Karpas-422 (cell line): ENCODE measurements around the gene SHC3. TPM values are rescaled to one million over a fixed set of nuclear protein-coding genes. Genes with fewer than 3 reads are reported as not detected.

Experiments
- DNase-seq: peaks from one replicate; pipeline ENCODE4 v3.0.0-alpha.2; 2015
- H2AFZ ChIP-seq: fragments of 200-600 bp; sonication (generic); 2 replicates; pipeline ENCODE4 v1.6.1; 2014; ENCODE audit warnings: antibody characterized with exemption, low read length, mixed read lengths
- H3K27ac ChIP-seq: fragments of 200-600 bp; sonication (generic); 2 replicates; pipeline ENCODE4 v1.5.1; 2014; ENCODE audit warnings: mild to moderate bottlenecking, low read length, moderate library complexity
- H3K27me3 ChIP-seq: fragments of 200-600 bp; sonication (generic); 2 replicates; pipeline ENCODE4 v1.6.1; 2014; ENCODE audit warnings: low read length, mixed read lengths
- H3K36me3 ChIP-seq: fragments of 200-600 bp; sonication (generic); 2 replicates; pipeline ENCODE4 v1.6.1; 2014; ENCODE audit warnings: low read length, mixed read lengths; ENCODE audit not compliant: insufficient read depth
- H3K4me1 ChIP-seq: fragments of 200-600 bp; sonication (generic); 2 replicates; pipeline ENCODE4 v1.6.1; 2014; ENCODE audit warnings: mild to moderate bottlenecking, low read length, mixed read lengths
- H3K4me2 ChIP-seq: fragments of 200-600 bp; sonication (generic); 2 replicates; pipeline ENCODE4 v1.6.1; 2014; ENCODE audit warnings: low read length, low read depth, mild to moderate bottlenecking; ENCODE audit not compliant: poor library complexity, severe bottlenecking
- H3K4me3 ChIP-seq: fragments of 200-600 bp; sonication (generic); 2 replicates; pipeline ENCODE4 v1.5.1; 2014; ENCODE audit warnings: mild to moderate bottlenecking, antibody characterized with exemption, low read length, mixed read lengths
- H3K79me2 ChIP-seq: fragments of 200-600 bp; sonication (generic); 2 replicates; pipeline ENCODE4 v1.6.1; 2014; ENCODE audit warnings: mild to moderate bottlenecking, low read length, mixed read lengths
- H3K9ac ChIP-seq: fragments of 200-600 bp; sonication (generic); 2 replicates; pipeline ENCODE4 v1.6.0; 2014; ENCODE audit warnings: low read length
- H3K9me2 ChIP-seq: fragments of 200-600 bp; sonication (generic), shearing (Covaris generic); replicated peaks from 2 replicates; pipeline ENCODE4 v1.6.0; 2014; ENCODE audit warnings: mild to moderate bottlenecking, low read length, moderate library complexity; ENCODE audit not compliant: insufficient read depth
- H3K9me3 ChIP-seq: fragments of 300-700, 200-600 bp; sonication (generic); 2 replicates; pipeline ENCODE4 v1.6.1; 2014; ENCODE audit warnings: low read length, mixed read lengths
- H4K20me1 ChIP-seq: fragments of 200-600 bp; sonication (generic); 2 replicates; pipeline ENCODE4 v1.6.1; 2014; ENCODE audit warnings: mild to moderate bottlenecking, antibody characterized with exemption, low read length, low read depth; ENCODE audit not compliant: insufficient read depth
- total RNA-seq: library from RNA; depleted of rRNA; stranded (reverse); fragments of >200 nt; shearing (Covaris generic); gene quantifications from 2 replicates; pipeline ENCODE4 v1.2.3, GENCODE V29; 2014; ENCODE audit warnings: low replicate concordance

The SHC3 gene
- total RNA-seq, 1 experiment from 2014 or later = not detected

DNA sequence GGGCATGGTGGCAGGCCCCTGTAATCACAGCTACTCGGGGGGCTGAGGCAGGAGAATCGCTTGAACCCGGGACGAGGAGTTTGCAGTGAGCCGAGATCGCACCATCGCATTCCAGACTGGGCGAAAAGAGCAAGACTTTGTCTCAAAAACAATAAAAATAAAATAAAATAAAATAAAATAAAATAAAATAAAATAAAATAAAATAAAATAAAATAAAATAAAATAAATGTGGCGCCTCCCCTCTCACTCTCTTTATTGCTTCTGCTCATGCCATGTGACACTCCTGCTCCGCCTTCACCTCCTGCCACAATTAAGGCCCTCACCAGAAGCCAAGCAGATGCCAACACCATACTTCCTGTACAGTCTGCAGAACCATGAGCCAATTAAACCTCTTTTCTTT, 3.8 kb upstream of the SHC3 start:
- Histone ChIP-seq H3K9ac (no peak overlapping the region), H3K9me2 (no peaks in the 10 kb centered on the region), H4K20me1 (no peaks in the 10 kb centered on the region), H2AFZ (no peak overlapping the region), H3K27me3 (no peaks in the 10 kb centered on the region), H3K9me3 (no peaks in the 10 kb centered on the region), H3K4me3 (no peak overlapping the region), H3K79me2 (no peaks in the 10 kb centered on the region), H3K4me2 (no peak overlapping the region), H3K27ac (no peak overlapping the region), H3K36me3 (no peaks in the 10 kb centered on the region), H3K4me1 (no peaks in the 10 kb centered on the region)
- DNase-seq = no peak

DNA sequence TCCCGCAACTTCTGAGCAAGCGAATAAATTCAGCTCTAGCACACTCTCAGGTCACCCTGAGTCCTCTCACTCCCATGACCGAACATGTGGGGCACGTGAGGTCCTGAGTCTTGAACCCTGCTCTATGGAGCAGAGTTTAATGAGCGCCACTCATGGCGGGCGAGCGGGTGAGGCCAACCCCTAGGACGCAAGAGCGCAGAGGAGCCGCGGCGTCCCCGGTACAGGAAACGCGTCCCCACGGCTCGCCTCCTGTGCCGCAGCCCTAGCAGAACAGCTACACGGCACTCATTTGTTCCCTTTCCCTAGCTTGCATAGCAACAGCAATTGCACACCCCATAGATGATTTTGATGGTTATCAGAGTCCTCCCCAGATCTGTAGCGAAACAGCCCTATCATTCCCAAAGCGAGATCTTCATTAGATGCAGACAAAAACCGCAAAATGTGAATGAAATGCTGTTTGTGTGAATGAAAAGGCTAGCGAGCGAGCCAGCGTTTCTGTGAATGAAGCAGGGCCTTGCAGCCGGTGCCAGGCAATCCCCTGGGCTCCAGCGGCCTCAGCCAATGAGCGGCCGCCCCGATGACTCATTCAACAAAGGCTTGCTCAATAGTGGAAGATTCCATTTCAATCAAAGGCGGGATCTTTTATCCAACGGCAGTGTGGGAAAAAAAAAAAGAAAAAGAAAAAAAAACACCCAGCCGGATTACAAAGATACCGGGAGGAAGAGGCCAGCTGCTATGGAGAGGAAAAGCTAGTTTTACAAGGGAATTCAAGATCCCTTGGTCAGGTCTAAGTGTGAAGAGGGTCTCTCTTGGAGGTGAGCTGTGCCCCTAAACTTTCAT, 1.5 kb upstream of the SHC3 start:
- Histone ChIP-seq H3K4me1 (no peaks in the 10 kb centered on the region), H3K36me3 (no peaks in the 10 kb centered on the region), H3K79me2 (no peaks in the 10 kb centered on the region), H3K27me3 (no peaks in the 10 kb centered on the region), H4K20me1 (no peaks in the 10 kb centered on the region), H3K4me2 (no peak overlapping the region), H3K4me3 (no peak overlapping the region), H3K9ac (no peak overlapping the region), H2AFZ (no peak overlapping the region), H3K9me2 (no peaks in the 10 kb centered on the region), H3K27ac (no peak overlapping the region), H3K9me3 (no peaks in the 10 kb centered on the region)
- no peak for DNase-seq

DNA sequence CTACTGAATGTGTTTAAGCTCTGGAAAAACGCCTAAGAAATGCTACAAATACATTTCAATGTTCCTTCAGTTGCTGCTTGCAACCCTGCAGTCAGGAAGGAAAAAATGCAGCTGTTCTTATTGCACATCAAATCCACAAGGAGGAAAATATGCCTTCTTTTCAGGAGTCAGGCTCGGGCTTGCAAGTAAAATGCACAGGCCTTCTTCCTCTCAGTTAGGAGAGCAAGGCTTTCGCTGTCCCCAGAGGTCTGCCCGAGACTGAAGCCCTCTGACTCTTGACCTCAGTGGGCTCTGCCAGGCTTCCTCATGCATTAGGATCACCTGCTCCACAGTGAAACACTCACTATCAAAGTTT, 899 bp upstream of the SHC3 start:
- H3K79me2 ChIP-seq = no peaks in the 10 kb centered on the region
- no peak for DNase-seq
- no peaks in the 10 kb centered on the region for H3K9me2 ChIP-seq
- no peaks in the 10 kb centered on the region for H4K20me1 ChIP-seq
- no peaks in the 10 kb centered on the region for H3K4me1 ChIP-seq
- no peaks in the 10 kb centered on the region for H3K9me3 ChIP-seq
- no peak overlapping the region for H3K27ac ChIP-seq
- H3K9ac ChIP-seq = no peak overlapping the region
- H3K4me2 ChIP-seq = no peak overlapping the region
- H2AFZ ChIP-seq = no peak overlapping the region
- no peak overlapping the region for H3K4me3 ChIP-seq
- no peaks in the 10 kb centered on the region for H3K36me3 ChIP-seq
- no peaks in the 10 kb centered on the region for H3K27me3 ChIP-seq

DNA sequence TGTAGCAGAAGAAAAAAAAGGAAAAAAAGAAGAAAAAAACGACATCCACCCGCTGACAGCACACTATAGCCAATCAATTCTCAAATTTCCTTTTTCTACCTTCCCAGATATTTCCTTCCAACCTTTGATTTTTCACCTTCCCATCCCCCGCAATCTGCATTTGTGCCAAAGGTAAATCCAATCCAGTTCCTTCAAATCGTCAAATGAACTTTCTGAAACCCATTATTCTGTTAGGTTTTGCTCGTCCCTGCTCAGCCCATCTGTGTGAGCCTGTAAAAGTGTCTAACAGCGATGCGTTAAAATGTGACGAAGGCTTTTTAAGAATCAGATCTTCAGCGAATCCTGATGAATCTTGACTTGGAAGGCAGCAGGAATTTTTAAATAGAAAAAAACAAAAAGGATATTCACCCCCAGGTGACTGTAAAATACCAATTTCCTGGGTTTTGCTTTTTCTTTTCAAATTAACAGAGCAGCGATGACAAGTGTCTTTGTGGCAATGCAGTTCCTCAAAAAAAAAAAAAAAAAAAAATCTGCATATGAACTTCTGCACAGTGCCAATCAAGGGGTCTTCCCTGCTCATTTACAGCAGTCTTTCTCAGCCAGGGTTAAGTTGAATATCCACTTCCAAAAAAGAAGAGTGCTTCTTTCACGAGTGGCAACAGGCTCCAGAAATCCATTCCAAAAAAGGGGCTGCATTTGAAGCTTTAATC, 367 bp upstream of the SHC3 start:
- Histone ChIP-seq H3K79me2 (no peaks in the 10 kb centered on the region), H3K27ac (no peak overlapping the region), H3K36me3 (no peaks in the 10 kb centered on the region), H2AFZ (no peak overlapping the region), H3K9me3 (no peaks in the 10 kb centered on the region), H3K4me2 (no peak overlapping the region), H3K4me3 (no peak overlapping the region), H4K20me1 (no peaks in the 10 kb centered on the region), H3K27me3 (no peaks in the 10 kb centered on the region), H3K9me2 (no peaks in the 10 kb centered on the region), H3K4me1 (no peaks in the 10 kb centered on the region), H3K9ac (no peak overlapping the region)
- no peak for DNase-seq

DNA sequence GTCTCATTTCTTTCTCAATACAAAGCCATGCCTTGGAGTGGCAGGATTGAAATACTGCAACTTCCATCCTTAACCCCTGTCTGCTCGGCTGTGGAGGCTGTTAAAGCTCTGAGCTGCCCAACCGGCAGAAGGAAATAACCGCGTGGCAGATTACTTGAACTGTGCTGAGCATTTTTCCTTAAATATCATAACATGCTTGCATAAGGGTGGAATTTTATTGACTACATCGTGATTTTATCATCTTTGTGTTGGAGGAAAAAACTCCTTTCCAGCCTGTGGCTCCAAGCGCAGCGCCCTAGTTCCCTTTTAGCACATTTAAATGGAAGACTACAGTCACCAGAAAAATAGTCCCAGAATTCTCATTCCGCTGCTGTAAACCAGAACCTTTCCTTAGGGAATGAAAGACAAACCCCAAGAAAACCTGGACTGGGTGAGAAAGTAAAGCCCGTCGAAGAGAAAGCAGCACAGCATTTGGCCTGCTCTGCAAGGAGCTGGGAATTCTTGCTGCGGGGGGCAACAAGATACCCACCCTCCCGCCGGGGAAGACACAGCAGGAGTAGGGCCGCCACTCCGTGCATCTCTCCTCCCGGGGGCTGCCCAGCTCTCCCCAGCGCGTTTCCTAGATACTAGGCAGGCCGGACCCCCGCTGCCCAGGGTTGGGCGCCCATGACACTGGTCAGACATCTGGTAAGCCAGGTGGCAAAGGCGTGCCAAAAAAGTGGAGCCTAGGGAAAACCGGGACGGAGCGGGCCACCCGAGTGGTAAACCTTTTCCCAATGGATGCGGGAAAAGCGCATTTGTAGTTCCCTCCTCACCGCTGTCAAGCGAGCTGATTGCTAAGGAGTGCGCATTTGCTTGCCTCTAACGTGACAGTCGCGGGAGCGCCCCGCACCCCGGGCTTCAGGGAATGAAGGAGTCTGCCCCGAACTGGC, 1.3 kb downstream of the SHC3 start:
- Histone ChIP-seq H3K4me3 (no peak overlapping the region), H3K4me2 (no peak overlapping the region), H4K20me1 (no peaks in the 10 kb centered on the region), H3K27ac (no peak overlapping the region), H2AFZ (no peak overlapping the region), H3K79me2 (no peaks in the 10 kb centered on the region), H3K9ac (no peak overlapping the region), H3K27me3 (no peaks in the 10 kb centered on the region), H3K4me1 (no peaks in the 10 kb centered on the region), H3K9me2 (no peaks in the 10 kb centered on the region), H3K36me3 (no peaks in the 10 kb centered on the region), H3K9me3 (no peaks in the 10 kb centered on the region)
- no peak for DNase-seq

DNA sequence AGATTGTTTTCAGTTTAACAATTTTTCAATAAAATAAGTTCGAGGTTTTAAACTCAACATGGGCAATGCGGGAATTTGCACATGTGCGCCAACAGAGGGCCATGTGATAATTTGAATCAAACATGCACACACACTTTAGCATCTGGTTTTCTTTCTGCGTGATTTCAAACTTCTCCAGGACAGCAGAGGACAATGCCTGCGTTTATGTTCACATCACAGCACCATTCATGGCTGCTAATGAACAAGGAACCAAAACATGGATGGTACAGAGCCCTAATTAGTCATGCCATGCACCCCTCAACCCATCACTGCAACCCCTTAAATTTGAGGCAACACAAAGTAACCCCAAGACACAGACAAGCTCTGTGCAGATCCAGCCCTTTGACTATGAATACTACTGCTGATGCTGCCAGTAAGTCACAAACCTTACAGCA, 2.8 kb downstream of the SHC3 start:
- Histone ChIP-seq H3K4me3 (no peak overlapping the region), H3K27me3 (no peaks in the 10 kb centered on the region), H3K4me1 (no peaks in the 10 kb centered on the region), H4K20me1 (no peaks in the 10 kb centered on the region), H2AFZ (no peak overlapping the region), H3K4me2 (no peak overlapping the region), H3K9me2 (no peaks in the 10 kb centered on the region), H3K9me3 (no peaks in the 10 kb centered on the region), H3K9ac (no peak overlapping the region), H3K27ac (no peak overlapping the region), H3K36me3 (no peaks in the 10 kb centered on the region), H3K79me2 (no peaks in the 10 kb centered on the region)
- DNase-seq = no peak

DNA sequence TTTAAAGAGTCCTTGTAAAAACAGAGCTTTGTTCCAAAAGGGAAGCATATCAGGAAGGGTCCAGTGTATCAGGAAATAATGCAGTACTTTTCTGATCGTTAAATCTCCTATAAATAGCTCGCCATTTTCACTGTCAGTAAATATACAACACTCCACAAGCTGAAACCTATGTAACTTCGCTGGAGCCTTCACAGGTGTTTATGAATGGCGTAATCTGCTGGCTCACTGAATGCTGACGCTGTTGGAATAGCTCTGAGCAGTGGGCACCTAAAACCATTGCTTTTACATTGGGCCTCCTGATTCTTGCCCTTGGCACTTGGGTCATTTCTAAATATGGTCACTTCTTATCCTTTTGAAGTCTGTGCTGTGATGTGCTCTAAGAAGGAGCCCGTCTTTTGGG, 4.3 kb downstream of the SHC3 start:
- Histone ChIP-seq H3K27ac (no peak overlapping the region), H3K79me2 (no peaks in the 10 kb centered on the region), H3K9me2 (no peaks in the 10 kb centered on the region), H3K4me1 (no peaks in the 10 kb centered on the region), H3K9ac (no peak overlapping the region), H2AFZ (no peak overlapping the region), H3K36me3 (no peaks in the 10 kb centered on the region), H3K4me3 (no peak overlapping the region), H4K20me1 (no peaks in the 10 kb centered on the region), H3K27me3 (no peaks in the 10 kb centered on the region), H3K4me2 (no peak overlapping the region), H3K9me3 (no peaks in the 10 kb centered on the region)
- no peak for DNase-seq

DNA sequence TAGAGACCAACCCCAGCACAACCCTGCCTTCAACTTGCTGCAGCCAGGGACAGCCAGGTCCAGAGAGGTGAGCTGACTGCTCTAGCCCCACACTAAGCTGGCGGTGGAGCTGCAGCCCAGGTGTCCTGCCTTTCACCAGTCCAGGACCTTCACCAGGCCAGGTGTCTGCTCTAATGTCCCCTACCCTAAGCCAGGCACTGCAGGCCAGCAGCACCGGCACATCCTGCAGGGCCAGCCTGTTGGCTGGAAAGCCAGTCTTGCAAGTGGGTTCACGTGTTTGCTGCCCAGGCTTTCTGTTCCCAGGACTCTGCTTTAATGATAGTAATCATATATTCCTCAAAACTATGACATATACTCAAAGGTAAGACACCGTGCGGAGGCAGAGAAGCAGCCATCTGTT, 5.5 kb downstream of the SHC3 start:
- Histone ChIP-seq H2AFZ (no peak overlapping the region), H3K36me3 (no peaks in the 10 kb centered on the region), H3K79me2 (no peaks in the 10 kb centered on the region), H3K4me1 (no peaks in the 10 kb centered on the region), H3K27ac (no peak overlapping the region), H3K4me3 (no peak overlapping the region), H3K27me3 (no peaks in the 10 kb centered on the region), H4K20me1 (no peaks in the 10 kb centered on the region), H3K9me2 (no peaks in the 10 kb centered on the region), H3K9ac (no peak overlapping the region), H3K9me3 (no peaks in the 10 kb centered on the region), H3K4me2 (no peak overlapping the region)
- DNase-seq = no peak
